Measurements from ENCODE around the gene ZP1.

The ZP1 gene

GRCh38 chr11:60844870-60845221, 22.5 kb upstream of the ZP1 start:
- DNase-seq = no peak

- DNase-seq = no peak
Measured at GRCh38 chr11:60845338-60845737, 22.0 kb upstream of the ZP1 start.

GRCh38 chr11:60847281-60847680, 20.1 kb upstream of the ZP1 start:
- no peak for DNase-seq

GRCh38 chr11:60847896-60848295, 19.4 kb upstream of the ZP1 start:
- no peak for DNase-seq

- no peak for DNase-seq
Measured at GRCh38 chr11:60848714-60849151, 18.6 kb upstream of the ZP1 start.

GRCh38 chr11:60849641-60850520, 17.5 kb upstream of the ZP1 start:
- DNase-seq = no peak

GRCh38 chr11:60851327-60852104, 15.8 kb upstream of the ZP1 start:
- DNase-seq = no peak

- DNase-seq = no peak
Measured at GRCh38 chr11:60852117-60852981, 15.0 kb upstream of the ZP1 start.

- no peak for DNase-seq
Measured at GRCh38 chr11:60852982-60853950, 14.1 kb upstream of the ZP1 start.

GRCh38 chr11:60854140-60854846, 13.0 kb upstream of the ZP1 start:
- DNase-seq = no peak

GRCh38 chr11:60854847-60855725, 12.3 kb upstream of the ZP1 start:
- no peak for DNase-seq

GRCh38 chr11:60855726-60856633, 11.4 kb upstream of the ZP1 start, which contains the start of gene PTGDR2:
TSS of gene PTGDR2 (minus strand) at chr11:60855950. CDS start at chr11:60853722, 2,228 bp downstream.
- DNase-seq = no peak

GRCh38 chr11:60857378-60858232, 9.7 kb upstream of the ZP1 start:
- DNase-seq = peak; percentile 7

- no peak for DNase-seq
Measured at GRCh38 chr11:60858236-60858635, 9.1 kb upstream of the ZP1 start.

GRCh38 chr11:60858731-60859464, 8.4 kb upstream of the ZP1 start:
- DNase-seq = no peak

GRCh38 chr11:60859616-60860250, 7.6 kb upstream of the ZP1 start:
- DNase-seq = no peak

- DNase-seq = no peak
Measured at GRCh38 chr11:60860943-60861342, 6.4 kb upstream of the ZP1 start.
